HG03460 (cell line): ENCODE measurements around the gene FNDC3B.
"Not testable (repeated sequence)": the region's sequence is repeated elsewhere in the genome, so short reads cannot be mapped to it uniquely, and the experiment has no call there.

Experiments
- ATAC-seq: cut with Tn5 transposase; IDR thresholded peaks from one replicate; pipeline ENCODE4 v1.9.1; 2021; ENCODE audit not compliant: unreplicated experiment

Gene FNDC3B

GRCh38 chr3:172351895-172352466 is 312.6 kb downstream of the FNDC3B start:
- no peak for ATAC-seq

GRCh38 chr3:172352786-172353185 is 313.4 kb downstream of the FNDC3B start:
- no peak for ATAC-seq

- ATAC-seq = no peak
Measured at GRCh38 chr3:172354931-172355499, 315.6 kb downstream of the FNDC3B start.

GRCh38 chr3:172355836-172356235 is 316.5 kb downstream of the FNDC3B start:
- no peak for ATAC-seq

GRCh38 chr3:172356427-172356826 is 317.0 kb downstream of the FNDC3B start:
- no peak for ATAC-seq

GRCh38 chr3:172357850-172358754 is 318.7 kb downstream of the FNDC3B start:
- ATAC-seq = no peak

- ATAC-seq = no peak
Measured at GRCh38 chr3:172359231-172359630, 319.9 kb downstream of the FNDC3B start.

- ATAC-seq = no peak
Measured at GRCh38 chr3:172359996-172360395, 320.6 kb downstream of the FNDC3B start.

GRCh38 chr3:172362583-172362982 is 323.2 kb downstream of the FNDC3B start:
- no peak for ATAC-seq

- no peak for ATAC-seq
Measured at GRCh38 chr3:172364374-172365027, 325.1 kb downstream of the FNDC3B start.

- ATAC-seq = no peak
Measured at GRCh38 chr3:172365028-172365567, 325.7 kb downstream of the FNDC3B start.

GRCh38 chr3:172367205-172368105 is 328.1 kb downstream of the FNDC3B start:
- no peak for ATAC-seq

- ATAC-seq = not testable (repeated sequence)
Measured at GRCh38 chr3:172368556-172368955, 329.2 kb downstream of the FNDC3B start.

- no peak for ATAC-seq
Measured at GRCh38 chr3:172369590-172370259, 330.3 kb downstream of the FNDC3B start.

- no peak for ATAC-seq
Measured at GRCh38 chr3:172370419-172370818, 331.0 kb downstream of the FNDC3B start.

- ATAC-seq = no peak
Measured at GRCh38 chr3:172371544-172371943, 332.2 kb downstream of the FNDC3B start.

- no peak for ATAC-seq
Measured at GRCh38 chr3:172372895-172373294, 333.5 kb downstream of the FNDC3B start.

GRCh38 chr3:172373912-172374311 is 334.5 kb downstream of the FNDC3B start:
- ATAC-seq = no peak

- no peak for ATAC-seq
Measured at GRCh38 chr3:172375206-172375850, 335.9 kb downstream of the FNDC3B start.
